NCI-H2227 (cell line): ENCODE results near the gene DLST.

Experiments
- DNase-seq: peaks from one replicate; lab custom pipeline; 2025; ENCODE audit not compliant: unreplicated experiment; lab: John Stamatoyannopoulos, UW

Gene DLST

GRCh38 chr14:74893614-74894091, 11.9 kb downstream of the DLST start:
- DNase-seq = no peak

- no peak for DNase-seq
These were observed 14.7 kb downstream of the DLST start for GRCh38 chr14:74896400-74896799.

- DNase-seq = no peak
These were observed 15.9 kb downstream of the DLST start for GRCh38 chr14:74897642-74898041.

GRCh38 chr14:74898083-74898482, 16.4 kb downstream of the DLST start:
- DNase-seq = no peak

- no peak for DNase-seq
These were observed 17.0 kb downstream of the DLST start for GRCh38 chr14:74898694-74899093.

GRCh38 chr14:74902941-74903705, 21.4 kb downstream of the DLST start:
- DNase-seq = no peak

GRCh38 chr14:74904635-74905503, 23.2 kb downstream of the DLST start:
- no peak for DNase-seq

GRCh38 chr14:74905595-74906142, 24.0 kb downstream of the DLST start:
- DNase-seq = peak; percentile 68

GRCh38 chr14:74906925-74907521, 25.3 kb downstream of the DLST start:
- no peak for DNase-seq

GRCh38 chr14:74907744-74908143, 26.0 kb downstream of the DLST start:
- DNase-seq = no peak

GRCh38 chr14:74908861-74909341, 27.2 kb downstream of the DLST start:
- DNase-seq = no peak

- DNase-seq = no peak
These were observed 27.8 kb downstream of the DLST start for GRCh38 chr14:74909501-74909900.

GRCh38 chr14:74909911-74910310, 28.2 kb downstream of the DLST start:
- no peak for DNase-seq

- no peak for DNase-seq
These were observed 28.8 kb downstream of the DLST start for GRCh38 chr14:74910556-74910955.

- DNase-seq = no peak
These were observed 29.5 kb downstream of the DLST start for GRCh38 chr14:74911221-74911620.

- no peak for DNase-seq
These were observed 30.0 kb downstream of the DLST start for GRCh38 chr14:74911704-74912103.

- DNase-seq = no peak
These were observed 30.4 kb downstream of the DLST start for GRCh38 chr14:74912111-74912510.

GRCh38 chr14:74912801-74913200, 31.1 kb downstream of the DLST start:
- no peak for DNase-seq

GRCh38 chr14:74913393-74913910, 31.7 kb downstream of the DLST start:
- DNase-seq = no peak

- DNase-seq = peak; percentile 53
These were observed 32.4 kb downstream of the DLST start for GRCh38 chr14:74913986-74914573.

GRCh38 chr14:74915426-74915825, 33.7 kb downstream of the DLST start:
- DNase-seq = no peak
